ENCODE results near the gene NCOA1.
"Not testable (repeated sequence)": the region's sequence is repeated elsewhere in the genome, so short reads cannot be mapped to it uniquely, and the experiment has no call there.

Gene NCOA1

GRCh38 chr2:24644032-24644431 is 153.0 kb downstream of the NCOA1 start:
- no peak for DNase-seq

GRCh38 chr2:24650997-24651642 is 160.1 kb downstream of the NCOA1 start:
- no peak for DNase-seq

- DNase-seq, result no peak
Measured at GRCh38 chr2:24651643-24652003, 160.6 kb downstream of the NCOA1 start.

GRCh38 chr2:24652265-24653182 is 161.5 kb downstream of the NCOA1 start:
- DNase-seq, result no peak

GRCh38 chr2:24657818-24658217 is 166.8 kb downstream of the NCOA1 start:
- DNase-seq, result no peak

GRCh38 chr2:24658531-24659202 is 167.6 kb downstream of the NCOA1 start:
- no peak for DNase-seq

GRCh38 chr2:24659862-24660261 is 168.8 kb downstream of the NCOA1 start:
- DNase-seq, result no peak

GRCh38 chr2:24667542-24667941 is 176.5 kb downstream of the NCOA1 start:
- no peak for DNase-seq

- no peak for DNase-seq
Measured at GRCh38 chr2:24671230-24671629, 180.2 kb downstream of the NCOA1 start.

GRCh38 chr2:24672589-24672988 is 181.5 kb downstream of the NCOA1 start:
- no peak for DNase-seq

- no peak for DNase-seq
Measured at GRCh38 chr2:24675338-24675737, 184.3 kb downstream of the NCOA1 start.

- no peak for DNase-seq
Measured at GRCh38 chr2:24676493-24676892, 185.4 kb downstream of the NCOA1 start.

GRCh38 chr2:24678066-24678465 is 187.0 kb downstream of the NCOA1 start:
- DNase-seq, result not testable (repeated sequence)

GRCh38 chr2:24680196-24680595 is 189.1 kb downstream of the NCOA1 start:
- no peak for DNase-seq

GRCh38 chr2:24682304-24682703 is 191.2 kb downstream of the NCOA1 start:
- DNase-seq, result no peak

- DNase-seq, result no peak
Measured at GRCh38 chr2:24683408-24683807, 192.4 kb downstream of the NCOA1 start.

GRCh38 chr2:24690524-24690923 is 199.5 kb downstream of the NCOA1 start:
- DNase-seq, result no peak

- DNase-seq, result no peak
Measured at GRCh38 chr2:24691806-24692205, 200.8 kb downstream of the NCOA1 start.

- no peak for DNase-seq
Measured at GRCh38 chr2:24697792-24698191, 206.7 kb downstream of the NCOA1 start.

GRCh38 chr2:24702800-24703199 is 211.7 kb downstream of the NCOA1 start:
- no peak for DNase-seq

GRCh38 chr2:24704692-24705091 is 213.6 kb downstream of the NCOA1 start:
- no peak for DNase-seq

- no peak for DNase-seq
Measured at GRCh38 chr2:24707143-24707542, 216.1 kb downstream of the NCOA1 start.

- DNase-seq, result no peak
Measured at GRCh38 chr2:24708537-24709152, 217.6 kb downstream of the NCOA1 start.
